Measurements from ENCODE around the gene ASIC2.
A peak's percentile ranks its signal among the peaks of the same experiment; 100 is the strongest.

The ASIC2 gene

GRCh38 chr17:33007186-33007585 is 285.9 kb downstream of the ASIC2 start:
- no peak for TF ChIP-seq CTCF (conservative IDR thresholded peaks at IDR 0.05; ENCODE audit: control insufficient read depth, insufficient read depth, low read depth, low read length)
- no peak overlapping the region for H3K4me3 ChIP-seq (ENCODE audit: control insufficient read depth, low read depth, low read length)
- DNase-seq (ENCODE audit: low read depth): no peak

GRCh38 chr17:33002246-33002645 is 290.8 kb downstream of the ASIC2 start:
- H3K4me3 ChIP-seq (ENCODE audit: control insufficient read depth, low read depth, low read length): no peak overlapping the region
- DNase-seq (ENCODE audit: low read depth): no peak
- TF ChIP-seq CTCF (conservative IDR thresholded peaks at IDR 0.05; ENCODE audit: control insufficient read depth, insufficient read depth, low read depth, low read length): no peak

GRCh38 chr17:32998887-32999228 is 294.2 kb downstream of the ASIC2 start:
- no peak for TF ChIP-seq CTCF (conservative IDR thresholded peaks at IDR 0.05; ENCODE audit: control insufficient read depth, insufficient read depth, low read depth, low read length)
- H3K4me3 ChIP-seq (ENCODE audit: control insufficient read depth, low read depth, low read length): peak overlapping the region; percentile 4
- DNase-seq (ENCODE audit: low read depth): peak; percentile 72

- DNase-seq (ENCODE audit: low read depth): peak; percentile 68
- TF ChIP-seq CTCF (conservative IDR thresholded peaks at IDR 0.05; ENCODE audit: control insufficient read depth, insufficient read depth, low read depth, low read length): peak; percentile 89
- H3K4me3 ChIP-seq (ENCODE audit: control insufficient read depth, low read depth, low read length): peak overlapping the region; percentile 14
These were observed 294.8 kb downstream of the ASIC2 start for GRCh38 chr17:32998111-32998886.

GRCh38 chr17:32995416-32996045 is 297.6 kb downstream of the ASIC2 start:
- no peak for DNase-seq (ENCODE audit: low read depth)
- TF ChIP-seq CTCF (conservative IDR thresholded peaks at IDR 0.05; ENCODE audit: control insufficient read depth, insufficient read depth, low read depth, low read length): no peak
- no peak overlapping the region for H3K4me3 ChIP-seq (ENCODE audit: control insufficient read depth, low read depth, low read length)

- DNase-seq (ENCODE audit: low read depth): no peak
- TF ChIP-seq CTCF (conservative IDR thresholded peaks at IDR 0.05; ENCODE audit: control insufficient read depth, insufficient read depth, low read depth, low read length): no peak
- no peak overlapping the region for H3K4me3 ChIP-seq (ENCODE audit: control insufficient read depth, low read depth, low read length)
These were observed 299.1 kb downstream of the ASIC2 start for GRCh38 chr17:32993977-32994376.

All from fibroblast of mammary gland (primary cell).